Prostate gland (tissue), 2 donors: ENCODE measurements around the gene DLGAP4.

Experiments
- POLR2A ChIP-seq: fragments of 450-650 bp; IDR thresholded peaks from one replicate; pipeline ENCODE4 v1.6.1; 2016; ENCODE audit warnings: antibody characterized with exemption, mild to moderate bottlenecking
- POLR2AphosphoS5 ChIP-seq: sonication (generic); formaldehyde crosslinking; IDR thresholded peaks from one replicate; pipeline ENCODE4 v1.6.1; 2017; ENCODE audit warnings: antibody characterized with exemption
- TF ChIP-seq, protein P1 (sequence below), 4 experiments: fragments of 200-600 bp in 2 of 4; fragments of 450-650 bp in 2 of 4; sonication (generic) in 2 of 4; IDR thresholded peaks; 1 replicate in 3 of 4; 2 replicates in 1 of 4; pipeline ENCODE4 v1.5.1; 2016 to 2019; ENCODE audit warnings: antibody characterized with exemption in 4 of 4, mild to moderate bottlenecking in 2 of 4, moderate library complexity in 2 of 4

DNA sequence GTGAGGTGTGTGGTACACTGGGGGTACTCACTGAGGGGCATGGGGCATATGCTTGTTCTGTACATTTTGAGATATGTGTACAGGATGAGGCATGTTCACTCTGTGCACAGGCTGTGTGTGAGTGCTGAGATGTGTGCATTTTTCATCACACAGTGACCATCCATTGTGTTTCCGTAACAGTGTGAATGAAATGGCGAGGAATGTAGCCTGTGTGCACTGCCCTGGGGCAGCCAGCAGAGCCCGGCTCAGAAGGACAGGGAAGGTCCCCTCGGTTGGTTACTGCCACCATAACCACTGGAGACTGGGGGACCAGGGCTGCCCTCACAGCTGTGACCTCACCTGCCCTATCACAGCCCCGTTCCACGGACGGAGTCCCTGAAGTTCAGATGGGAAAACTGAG, 129.0 kb downstream of the DLGAP4 start:
- TF ChIP-seq POLR2AphosphoS5 (no peak), POLR2A (no peak)
- TF ChIP-seq, protein P1, sequence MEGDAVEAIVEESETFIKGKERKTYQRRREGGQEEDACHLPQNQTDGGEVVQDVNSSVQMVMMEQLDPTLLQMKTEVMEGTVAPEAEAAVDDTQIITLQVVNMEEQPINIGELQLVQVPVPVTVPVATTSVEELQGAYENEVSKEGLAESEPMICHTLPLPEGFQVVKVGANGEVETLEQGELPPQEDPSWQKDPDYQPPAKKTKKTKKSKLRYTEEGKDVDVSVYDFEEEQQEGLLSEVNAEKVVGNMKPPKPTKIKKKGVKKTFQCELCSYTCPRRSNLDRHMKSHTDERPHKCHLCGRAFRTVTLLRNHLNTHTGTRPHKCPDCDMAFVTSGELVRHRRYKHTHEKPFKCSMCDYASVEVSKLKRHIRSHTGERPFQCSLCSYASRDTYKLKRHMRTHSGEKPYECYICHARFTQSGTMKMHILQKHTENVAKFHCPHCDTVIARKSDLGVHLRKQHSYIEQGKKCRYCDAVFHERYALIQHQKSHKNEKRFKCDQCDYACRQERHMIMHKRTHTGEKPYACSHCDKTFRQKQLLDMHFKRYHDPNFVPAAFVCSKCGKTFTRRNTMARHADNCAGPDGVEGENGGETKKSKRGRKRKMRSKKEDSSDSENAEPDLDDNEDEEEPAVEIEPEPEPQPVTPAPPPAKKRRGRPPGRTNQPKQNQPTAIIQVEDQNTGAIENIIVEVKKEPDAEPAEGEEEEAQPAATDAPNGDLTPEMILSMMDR (IDR thresholded peaks at IDR 0.05) = no peak
